B cell (primary cell): ENCODE measurements around the gene BEGAIN.

Experiments used
- EZH2 ChIP-seq: IDR thresholded peaks from 2 replicates; pipeline ENCODE4 v1.6.1; 2012; ENCODE audit warnings: borderline replicate concordance, low read depth, mild to moderate bottlenecking, moderate library complexity, low read length; ENCODE audit not compliant: insufficient read depth, poor library complexity, severe bottlenecking
- TF ChIP-seq, protein P1 (sequence below): fragments of 200-600 bp; IDR thresholded peaks from one replicate; pipeline ENCODE4 v1.8.0; 2022; ENCODE audit warnings: antibody characterized with exemption, mild to moderate bottlenecking

DNA sequence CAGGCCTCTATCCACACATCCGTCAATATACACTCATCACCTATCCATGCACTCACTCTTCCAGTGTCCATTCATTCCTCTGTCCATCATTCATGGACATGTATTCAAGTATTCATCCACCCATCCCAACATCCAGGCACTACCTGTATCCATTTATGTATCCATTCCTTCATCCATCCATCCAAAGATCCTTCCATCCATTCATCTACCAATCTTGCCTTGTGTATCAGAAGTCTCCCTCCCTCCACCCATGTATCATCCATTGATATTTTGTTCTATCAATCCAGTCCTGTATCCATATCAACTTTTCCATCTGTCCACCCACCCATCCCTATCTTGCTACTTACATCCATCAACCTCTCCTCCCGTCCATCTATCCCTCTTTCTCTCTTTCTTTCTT is 4.0 kb downstream of the BEGAIN start:
- TF ChIP-seq, protein P1, sequence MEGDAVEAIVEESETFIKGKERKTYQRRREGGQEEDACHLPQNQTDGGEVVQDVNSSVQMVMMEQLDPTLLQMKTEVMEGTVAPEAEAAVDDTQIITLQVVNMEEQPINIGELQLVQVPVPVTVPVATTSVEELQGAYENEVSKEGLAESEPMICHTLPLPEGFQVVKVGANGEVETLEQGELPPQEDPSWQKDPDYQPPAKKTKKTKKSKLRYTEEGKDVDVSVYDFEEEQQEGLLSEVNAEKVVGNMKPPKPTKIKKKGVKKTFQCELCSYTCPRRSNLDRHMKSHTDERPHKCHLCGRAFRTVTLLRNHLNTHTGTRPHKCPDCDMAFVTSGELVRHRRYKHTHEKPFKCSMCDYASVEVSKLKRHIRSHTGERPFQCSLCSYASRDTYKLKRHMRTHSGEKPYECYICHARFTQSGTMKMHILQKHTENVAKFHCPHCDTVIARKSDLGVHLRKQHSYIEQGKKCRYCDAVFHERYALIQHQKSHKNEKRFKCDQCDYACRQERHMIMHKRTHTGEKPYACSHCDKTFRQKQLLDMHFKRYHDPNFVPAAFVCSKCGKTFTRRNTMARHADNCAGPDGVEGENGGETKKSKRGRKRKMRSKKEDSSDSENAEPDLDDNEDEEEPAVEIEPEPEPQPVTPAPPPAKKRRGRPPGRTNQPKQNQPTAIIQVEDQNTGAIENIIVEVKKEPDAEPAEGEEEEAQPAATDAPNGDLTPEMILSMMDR: no peak
- no peak for TF ChIP-seq EZH2
